ENCODE results near the gene IGF2R. TPM values are rescaled to one million over a fixed set of nuclear protein-coding genes. Genes with fewer than 3 reads are reported as not detected.

The IGF2R gene
- total and polyA plus RNA-seq, 2 experiments from 2014 or later = 61.2 to 132 TPM

DNA sequence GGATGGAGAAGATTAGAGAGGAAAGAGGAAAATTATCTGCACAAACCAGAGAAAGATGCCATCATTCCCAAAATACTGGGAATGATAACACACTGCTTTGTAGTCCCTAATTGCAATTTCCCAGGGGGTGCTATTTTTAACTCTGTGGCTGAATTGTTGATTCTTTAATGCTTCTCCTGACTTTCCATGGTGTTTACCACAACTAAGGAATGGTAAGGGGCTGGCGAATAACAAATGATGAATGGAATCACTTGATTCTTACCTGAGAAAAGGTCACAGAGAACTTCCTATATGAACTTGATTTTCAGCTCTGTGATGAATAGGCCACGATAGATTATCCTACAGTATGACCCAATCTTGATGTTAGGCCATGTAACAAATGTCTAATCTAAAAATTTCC is 22.0 kb upstream of the IGF2R start:
- Histone ChIP-seq H3K4me3 (no peak overlapping the region), H3K9me3 (ENCODE audit: low read depth) (no peaks in the 10 kb centered on the region), H3K27me3 (no peaks in the 10 kb centered on the region), H3K27ac (no peak overlapping the region), H4K20me1 (ENCODE audit: insufficient read depth, poor library complexity, severe bottlenecking) (no peaks in the 10 kb centered on the region), H3K79me2 (no peaks in the 10 kb centered on the region), H3K9me2 (replicated peaks; ENCODE audit: insufficient read depth) (no peaks in the 10 kb centered on the region), H2AFZ (no peak overlapping the region), H3K4me1 (ENCODE audit: insufficient read depth) (no peaks in the 10 kb centered on the region), H3K4me2 (no peak overlapping the region), H3K36me3 (replicated peaks; ENCODE audit: insufficient read depth, low read depth) (no peaks in the 10 kb centered on the region)
- TF ChIP-seq EZH2 (IDR thresholded peaks at IDR 0.05; ENCODE audit: borderline replicate concordance) (no peak), EZH2phosphoT487 (IDR thresholded peaks at IDR 0.05; ENCODE audit: low read depth, severe bottlenecking, unreplicated experiment) (no peak)
- DNase-seq (ENCODE audit: low spot score) = no peak
- 91% methylated on average over 2 of the region's 2 CpGs for WGBS (ENCODE audit: low lambda C conversion rate, missing lambda C conversion rate)

DNA sequence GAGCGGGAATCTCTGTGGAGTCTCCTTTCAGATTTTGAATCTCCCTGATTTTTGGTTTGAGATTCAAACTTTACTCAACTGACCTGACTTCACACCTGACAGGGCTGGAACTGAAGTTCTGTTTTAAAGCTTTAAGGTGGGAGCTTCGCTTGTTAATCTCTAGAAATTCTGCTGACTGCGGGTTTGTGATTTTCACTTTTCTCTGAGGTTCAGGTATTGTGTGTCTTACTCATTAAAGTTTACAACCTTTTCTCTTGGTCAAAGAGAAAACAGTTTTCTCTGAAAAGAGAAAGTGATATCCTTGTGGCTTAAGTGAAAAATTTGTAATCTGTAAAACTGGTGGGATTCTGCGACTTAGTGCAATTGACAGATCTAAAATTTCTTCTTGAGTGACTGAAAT is 20.7 kb upstream of the IGF2R start:
- Histone ChIP-seq H3K9me3 (ENCODE audit: low read depth) (no peaks in the 10 kb centered on the region), H3K27ac (no peak overlapping the region), H3K4me1 (ENCODE audit: insufficient read depth) (no peaks in the 10 kb centered on the region), H3K36me3 (replicated peaks; ENCODE audit: insufficient read depth, low read depth) (no peaks in the 10 kb centered on the region), H3K4me2 (no peak overlapping the region), H3K4me3 (no peak overlapping the region), H2AFZ (no peak overlapping the region), H3K27me3 (no peaks in the 10 kb centered on the region), H3K79me2 (no peaks in the 10 kb centered on the region), H4K20me1 (ENCODE audit: insufficient read depth, poor library complexity, severe bottlenecking) (no peaks in the 10 kb centered on the region), H3K9me2 (replicated peaks; ENCODE audit: insufficient read depth) (no peaks in the 10 kb centered on the region)
- no peak for DNase-seq (ENCODE audit: low spot score)
- WGBS (ENCODE audit: low lambda C conversion rate, missing lambda C conversion rate) = 87% methylated on average over 4 of the region's 4 CpGs
- no peak for TF ChIP-seq EZH2 (IDR thresholded peaks at IDR 0.05; ENCODE audit: borderline replicate concordance)
- TF ChIP-seq, protein P1, sequence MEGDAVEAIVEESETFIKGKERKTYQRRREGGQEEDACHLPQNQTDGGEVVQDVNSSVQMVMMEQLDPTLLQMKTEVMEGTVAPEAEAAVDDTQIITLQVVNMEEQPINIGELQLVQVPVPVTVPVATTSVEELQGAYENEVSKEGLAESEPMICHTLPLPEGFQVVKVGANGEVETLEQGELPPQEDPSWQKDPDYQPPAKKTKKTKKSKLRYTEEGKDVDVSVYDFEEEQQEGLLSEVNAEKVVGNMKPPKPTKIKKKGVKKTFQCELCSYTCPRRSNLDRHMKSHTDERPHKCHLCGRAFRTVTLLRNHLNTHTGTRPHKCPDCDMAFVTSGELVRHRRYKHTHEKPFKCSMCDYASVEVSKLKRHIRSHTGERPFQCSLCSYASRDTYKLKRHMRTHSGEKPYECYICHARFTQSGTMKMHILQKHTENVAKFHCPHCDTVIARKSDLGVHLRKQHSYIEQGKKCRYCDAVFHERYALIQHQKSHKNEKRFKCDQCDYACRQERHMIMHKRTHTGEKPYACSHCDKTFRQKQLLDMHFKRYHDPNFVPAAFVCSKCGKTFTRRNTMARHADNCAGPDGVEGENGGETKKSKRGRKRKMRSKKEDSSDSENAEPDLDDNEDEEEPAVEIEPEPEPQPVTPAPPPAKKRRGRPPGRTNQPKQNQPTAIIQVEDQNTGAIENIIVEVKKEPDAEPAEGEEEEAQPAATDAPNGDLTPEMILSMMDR (IDR thresholded peaks at IDR 0.05; ENCODE audit: poor library complexity) = no peak
- TF ChIP-seq EZH2phosphoT487 (IDR thresholded peaks at IDR 0.05; ENCODE audit: low read depth, severe bottlenecking, unreplicated experiment) = no peak

DNA sequence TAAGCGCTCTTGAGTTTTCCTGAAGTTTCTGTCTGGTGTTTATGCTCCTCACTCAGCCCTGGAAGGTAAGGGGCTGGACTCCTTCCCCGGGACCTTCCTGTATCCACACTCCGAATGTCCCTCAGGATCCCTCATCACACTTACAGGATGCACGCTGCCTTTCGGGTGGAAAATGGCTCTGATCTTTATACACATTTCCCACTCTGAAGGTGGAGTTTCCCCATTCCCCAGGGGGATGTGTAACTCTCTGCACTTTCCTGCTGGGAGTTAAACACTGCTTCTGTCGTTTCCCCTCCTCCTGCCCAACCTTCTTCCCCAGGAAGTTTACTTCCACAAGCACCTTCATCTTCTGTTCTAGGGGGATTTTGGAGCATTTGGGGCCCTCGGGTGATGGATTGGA is 17.1 kb upstream of the IGF2R start:
- Histone ChIP-seq H2AFZ (no peak overlapping the region), H3K4me2 (no peak overlapping the region), H3K27ac (no peak overlapping the region), H4K20me1 (ENCODE audit: insufficient read depth, poor library complexity, severe bottlenecking) (no peaks in the 10 kb centered on the region), H3K36me3 (replicated peaks; ENCODE audit: insufficient read depth, low read depth) (no peaks in the 10 kb centered on the region), H3K9me3 (ENCODE audit: low read depth) (no peaks in the 10 kb centered on the region), H3K4me3 (no peak overlapping the region), H3K9me2 (replicated peaks; ENCODE audit: insufficient read depth) (no peaks in the 10 kb centered on the region), H3K4me1 (ENCODE audit: insufficient read depth) (no peaks in the 10 kb centered on the region), H3K27me3 (no peaks in the 10 kb centered on the region), H3K79me2 (no peaks in the 10 kb centered on the region)
- TF ChIP-seq EZH2 (IDR thresholded peaks at IDR 0.05; ENCODE audit: borderline replicate concordance) (no peak), EZH2phosphoT487 (IDR thresholded peaks at IDR 0.05; ENCODE audit: low read depth, severe bottlenecking, unreplicated experiment) (no peak)
- TF ChIP-seq, protein P1 (IDR thresholded peaks at IDR 0.05; ENCODE audit: poor library complexity) = no peak
- WGBS (ENCODE audit: low lambda C conversion rate, missing lambda C conversion rate) = 79% methylated on average over 7 of the region's 7 CpGs
- no peak for DNase-seq (ENCODE audit: low spot score)

DNA sequence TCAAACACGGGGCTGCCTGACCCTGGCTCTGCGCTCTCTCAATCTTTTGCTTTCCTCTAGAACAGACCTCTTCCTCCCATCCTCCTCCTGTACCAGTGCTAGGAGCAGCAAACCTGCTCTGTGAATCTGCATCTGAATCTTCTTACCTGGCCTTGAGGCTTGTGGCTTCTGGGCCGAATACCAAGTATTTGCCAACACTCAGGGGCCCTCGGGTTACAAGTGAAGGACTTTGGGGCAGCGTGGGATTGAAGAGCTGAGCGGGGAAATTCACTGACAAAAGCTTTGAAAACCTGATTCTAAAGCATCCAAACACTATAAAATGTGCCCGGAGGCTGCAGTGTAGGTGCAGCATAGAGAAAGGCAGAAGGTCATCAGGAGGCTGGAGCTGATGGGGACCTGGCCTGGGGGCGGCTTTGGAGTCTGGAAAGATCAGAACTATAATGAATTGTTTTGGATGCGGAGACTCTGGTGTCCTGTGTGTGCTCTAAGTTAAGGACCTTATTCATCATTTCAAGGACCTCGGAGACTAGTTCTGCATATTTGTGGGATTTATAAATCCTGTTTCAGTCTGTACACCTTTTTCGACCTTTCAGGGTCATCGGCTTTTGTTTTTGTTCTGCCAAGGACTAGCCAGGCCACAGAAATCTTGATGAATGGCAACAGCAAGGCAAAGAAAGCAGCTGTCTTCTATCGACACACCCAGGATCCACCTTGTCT is 16.4 kb upstream of the IGF2R start:
- no peak overlapping the region for H3K4me3 ChIP-seq
- no peak overlapping the region for H3K4me2 ChIP-seq
- no peaks in the 10 kb centered on the region for H3K27me3 ChIP-seq
- no peaks in the 10 kb centered on the region for H4K20me1 ChIP-seq (ENCODE audit: insufficient read depth, poor library complexity, severe bottlenecking)
- no peaks in the 10 kb centered on the region for H3K36me3 ChIP-seq (replicated peaks; ENCODE audit: insufficient read depth, low read depth)
- DNase-seq (ENCODE audit: low spot score) = no peak
- TF ChIP-seq, protein P1 (IDR thresholded peaks at IDR 0.05; ENCODE audit: poor library complexity) = no peak
- TF ChIP-seq EZH2phosphoT487 (IDR thresholded peaks at IDR 0.05; ENCODE audit: low read depth, severe bottlenecking, unreplicated experiment) = no peak
- TF ChIP-seq EZH2 (IDR thresholded peaks at IDR 0.05; ENCODE audit: borderline replicate concordance) = no peak
- no peak overlapping the region for H3K27ac ChIP-seq
- no peaks in the 10 kb centered on the region for H3K9me2 ChIP-seq (replicated peaks; ENCODE audit: insufficient read depth)
- no peaks in the 10 kb centered on the region for H3K4me1 ChIP-seq (ENCODE audit: insufficient read depth)
- WGBS (ENCODE audit: low lambda C conversion rate, missing lambda C conversion rate) = 74% methylated on average over 13 of the region's 13 CpGs
- H2AFZ ChIP-seq = no peak overlapping the region
- no peaks in the 10 kb centered on the region for H3K79me2 ChIP-seq
- no peaks in the 10 kb centered on the region for H3K9me3 ChIP-seq (ENCODE audit: low read depth)
